UCSD-AML1 (cell line): ENCODE data around the gene CEP112.
"Not testable (repeated sequence)": the region's sequence is repeated elsewhere in the genome, so short reads cannot be mapped to it uniquely, and the experiment has no call there.

Experiments
- DNase-seq: peaks from one replicate; lab custom pipeline; 2025; ENCODE audit not compliant: unreplicated experiment; lab: John Stamatoyannopoulos, UW

CEP112 gene

DNA sequence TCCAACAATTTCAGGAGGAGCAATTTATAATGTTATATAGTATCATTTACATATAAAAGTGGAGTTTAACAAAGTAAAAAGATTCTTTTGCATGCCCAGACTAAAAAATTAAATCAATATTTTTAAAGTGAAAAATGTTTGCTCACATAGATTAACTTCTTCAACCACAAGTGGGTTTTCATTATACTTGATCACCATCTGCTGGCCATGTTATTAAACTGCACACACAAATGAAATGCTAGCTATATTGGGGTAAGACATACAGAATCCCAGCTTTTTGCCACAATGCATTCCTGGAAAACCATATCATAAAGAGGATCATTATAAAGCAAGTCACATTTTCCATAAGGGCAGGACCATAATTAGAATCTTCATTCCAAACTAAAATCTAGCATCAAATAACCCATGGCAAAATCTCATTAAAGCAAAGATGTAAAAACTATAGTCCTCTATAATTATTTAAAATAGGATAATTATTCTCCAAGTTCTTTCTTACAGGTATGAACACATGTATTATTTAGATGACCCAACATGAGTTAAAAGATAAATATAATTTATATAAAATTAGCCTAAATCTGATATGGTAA, 26.3 kb downstream of the CEP112 start:
- no peak for DNase-seq

- not testable (repeated sequence) for DNase-seq
Measured at GRCh38 chr17:66155055-66155454, 36.9 kb downstream of the CEP112 start.

DNA sequence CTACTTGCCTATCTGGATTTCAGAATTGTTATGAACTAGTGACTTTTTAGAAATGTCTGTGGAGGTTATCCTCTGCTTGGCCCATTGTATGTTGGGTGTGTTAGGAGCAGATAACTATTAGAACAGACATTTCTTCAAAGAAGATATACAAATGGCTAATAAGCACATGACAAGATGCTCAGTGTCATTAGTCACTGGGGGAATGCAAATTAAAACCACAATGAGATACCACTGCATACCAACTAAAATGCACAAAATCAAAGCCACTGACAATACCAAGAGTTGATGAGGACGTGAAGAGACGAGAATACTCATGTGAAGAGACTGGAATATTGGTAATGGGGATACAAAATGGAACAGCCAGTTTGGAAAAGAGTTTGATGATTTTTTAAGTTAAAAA, 39.2 kb downstream of the CEP112 start:
- DNase-seq = no peak

GRCh38 chr17:66150708-66151107, 41.2 kb downstream of the CEP112 start:
- no peak for DNase-seq

GRCh38 chr17:66149562-66149961, 42.4 kb downstream of the CEP112 start:
- no peak for DNase-seq

DNA sequence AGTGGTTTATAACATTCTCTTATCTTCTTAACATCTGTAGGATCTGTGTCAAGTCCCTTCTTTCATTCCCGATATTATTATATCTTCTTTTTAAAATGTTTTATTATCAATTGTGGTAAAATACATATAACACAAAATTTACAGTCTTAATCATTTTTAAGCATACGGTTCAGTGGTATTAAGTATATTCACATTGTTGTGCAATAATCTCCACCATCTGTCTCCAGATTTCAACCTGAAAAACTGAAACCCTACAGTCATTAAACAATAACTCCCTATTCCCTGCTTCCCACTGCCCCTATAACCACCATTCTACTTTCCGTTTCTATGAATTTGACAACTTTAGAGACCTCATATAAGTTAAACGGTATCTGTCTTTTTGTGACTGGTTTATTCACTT, 45.5 kb downstream of the CEP112 start:
- DNase-seq = no peak

- DNase-seq = no peak
Measured at GRCh38 chr17:66143657-66144282, 48.2 kb downstream of the CEP112 start.

GRCh38 chr17:66142428-66142827, 49.5 kb downstream of the CEP112 start:
- no peak for DNase-seq

DNA sequence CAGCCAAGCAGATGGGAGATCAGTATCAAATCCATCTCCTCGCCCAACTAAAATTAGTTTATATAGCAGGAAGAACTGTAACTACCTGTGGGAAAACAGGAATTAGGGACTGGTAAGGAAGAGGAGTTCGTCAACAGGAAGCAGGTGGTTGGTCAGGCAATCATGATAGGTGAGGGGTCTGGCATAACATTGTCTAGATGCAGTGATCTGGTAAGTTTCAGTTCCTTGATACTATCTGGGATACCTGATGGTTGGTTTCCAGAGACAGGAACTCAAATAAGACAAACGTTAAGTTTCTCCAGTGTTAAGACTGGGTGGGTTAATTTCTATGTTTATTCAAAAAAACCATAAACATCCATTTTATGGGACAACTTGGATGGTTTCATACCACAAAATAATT, 53.8 kb downstream of the CEP112 start:
- no peak for DNase-seq

GRCh38 chr17:66135896-66136295, 56.0 kb downstream of the CEP112 start:
- no peak for DNase-seq

- DNase-seq = no peak
Measured at GRCh38 chr17:66135219-66135618, 56.7 kb downstream of the CEP112 start.

GRCh38 chr17:66129759-66130158, 62.2 kb downstream of the CEP112 start:
- DNase-seq = no peak

DNA sequence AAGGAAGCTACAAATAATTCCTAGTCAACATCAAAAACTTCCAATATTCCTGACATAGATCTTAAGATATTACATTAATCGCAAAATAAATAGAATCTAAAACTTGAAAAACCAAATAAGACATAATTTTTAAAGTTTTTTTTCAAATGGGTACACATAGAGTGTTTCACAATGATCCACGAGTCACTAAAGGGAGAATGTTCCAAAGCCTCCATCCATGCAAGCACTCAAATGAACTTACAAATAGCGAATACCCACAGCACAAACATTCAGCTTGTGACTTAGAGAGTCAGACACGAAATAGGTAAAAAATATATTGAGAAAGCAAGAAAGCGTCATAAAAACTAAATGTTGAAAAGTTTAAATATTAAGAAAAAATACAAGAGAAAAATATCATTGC, 65.7 kb downstream of the CEP112 start:
- DNase-seq = no peak

DNA sequence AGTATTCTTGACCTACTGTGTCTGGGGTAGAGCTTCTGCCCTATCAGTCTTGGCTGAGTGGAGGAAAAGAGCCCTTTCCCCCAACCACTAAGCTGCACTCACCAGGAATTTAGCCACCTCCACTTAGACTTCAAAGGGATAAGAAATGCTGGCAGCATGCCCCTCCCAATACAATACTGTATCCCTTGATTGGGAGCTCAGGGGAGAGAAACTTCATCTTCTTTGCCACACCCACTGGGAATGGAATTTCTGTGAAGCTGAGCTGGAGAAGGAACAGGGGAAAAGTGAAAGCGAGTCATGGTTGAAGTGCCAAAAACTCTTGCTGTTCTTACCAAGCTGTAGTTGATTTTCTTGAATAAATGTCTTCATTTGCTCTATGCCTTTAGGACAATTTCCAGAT, 68.8 kb downstream of the CEP112 start:
- no peak for DNase-seq

GRCh38 chr17:66115246-66115645, 76.7 kb downstream of the CEP112 start:
- DNase-seq = no peak

DNA sequence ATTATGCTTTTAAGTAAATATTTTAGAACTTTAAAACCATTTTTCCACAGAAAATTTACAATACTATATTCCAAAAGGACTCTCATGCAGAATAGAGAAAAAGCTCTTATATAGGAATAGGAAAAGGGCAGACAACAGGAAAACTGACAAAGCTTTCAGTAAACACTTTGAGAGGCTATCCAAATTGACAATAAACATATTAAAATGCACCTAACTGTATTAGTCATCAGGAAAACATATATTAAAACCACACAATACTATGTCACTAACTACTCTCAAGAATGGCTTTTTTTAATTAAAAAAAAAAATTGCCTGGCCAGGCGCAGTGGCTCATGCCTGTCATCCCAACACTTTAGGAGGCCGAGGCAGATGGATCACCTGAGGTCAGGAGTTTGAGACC, 77.3 kb downstream of the CEP112 start:
- DNase-seq = no peak

DNA sequence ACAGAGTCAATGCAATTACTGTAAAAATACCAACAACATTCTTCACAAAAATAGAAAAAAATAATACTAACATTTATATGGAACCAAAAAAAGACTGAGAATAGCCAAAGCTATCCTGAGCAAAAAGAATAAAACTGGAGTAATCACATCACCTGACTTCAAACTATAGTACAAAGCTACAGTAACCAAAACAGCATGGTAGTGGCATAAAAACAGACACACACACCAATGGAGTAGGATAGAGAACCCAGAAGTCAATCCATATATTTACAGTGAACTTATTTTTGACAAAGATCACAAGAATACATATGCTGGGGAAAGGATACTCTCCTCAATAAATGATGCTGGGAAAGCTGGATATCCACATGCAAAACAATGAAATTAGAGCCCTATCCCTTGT, 84.2 kb downstream of the CEP112 start:
- no peak for DNase-seq

- DNase-seq = no peak
Measured at GRCh38 chr17:66098040-66098439, 93.9 kb downstream of the CEP112 start.

DNA sequence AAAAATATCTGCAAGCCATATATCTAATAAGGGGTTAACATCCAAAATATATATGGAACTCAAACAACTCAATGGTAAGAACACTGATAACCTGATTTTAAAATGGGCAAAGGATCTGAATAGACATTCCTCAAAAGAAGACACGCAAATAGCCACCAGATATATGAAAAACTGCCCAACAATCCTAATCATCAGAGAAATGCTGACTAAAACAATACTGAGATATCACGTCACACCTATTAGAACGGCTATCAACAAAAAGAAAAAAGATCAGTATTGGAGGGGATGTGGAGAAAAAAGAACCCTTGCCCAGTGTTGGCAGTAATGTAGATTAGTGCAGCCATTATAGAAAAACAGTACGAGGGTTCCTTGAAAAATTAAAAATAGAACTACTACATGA, 97.2 kb downstream of the CEP112 start:
- no peak for DNase-seq

DNA sequence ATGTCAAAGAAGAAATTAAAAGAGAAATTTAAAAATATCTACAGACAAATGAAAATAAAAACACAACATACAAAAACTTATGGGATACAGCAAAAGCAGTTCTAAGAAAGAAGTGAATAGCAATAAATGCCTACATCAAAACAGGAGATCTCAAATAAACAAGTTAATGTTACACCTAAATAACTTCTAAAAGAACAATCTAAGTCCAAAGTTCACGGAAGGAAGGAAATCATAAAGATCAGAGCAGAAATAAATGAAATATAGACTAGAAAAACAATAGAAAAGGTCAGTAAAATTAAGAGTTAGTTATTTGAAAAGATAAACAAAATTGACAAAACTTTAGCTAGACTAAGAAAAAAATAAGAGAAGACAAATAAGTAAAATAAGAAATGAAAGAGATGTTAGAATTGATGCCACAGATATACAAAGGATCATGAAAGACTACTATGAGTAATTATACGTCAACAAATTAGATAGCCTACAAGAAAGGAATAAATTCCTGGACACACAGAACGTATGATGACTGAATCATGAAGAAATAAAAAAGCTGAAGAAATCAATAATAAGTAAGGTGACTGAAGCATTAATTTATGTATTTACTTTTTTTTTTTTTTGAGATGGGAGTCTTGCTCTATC, 100.4 kb downstream of the CEP112 start:
- DNase-seq = no peak

DNA sequence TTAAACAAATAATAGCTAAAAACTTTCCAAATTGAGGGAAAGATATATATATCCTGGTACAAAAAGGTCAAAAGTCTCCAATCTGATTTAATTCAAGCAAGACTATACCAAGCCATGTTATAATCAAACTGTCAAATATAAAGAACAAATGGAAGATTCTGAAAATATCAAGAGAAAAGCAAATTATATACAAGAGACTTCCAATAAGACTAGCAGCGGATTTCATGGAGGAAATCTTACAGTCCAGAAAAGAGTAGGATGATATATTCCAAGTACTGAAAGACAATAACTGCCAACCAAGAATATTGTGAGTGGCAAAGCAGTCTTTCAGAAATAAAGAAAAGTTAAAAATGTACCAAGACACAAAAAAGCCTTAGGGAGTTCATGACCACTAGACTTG, 102.2 kb downstream of the CEP112 start:
- DNase-seq = no peak

DNA sequence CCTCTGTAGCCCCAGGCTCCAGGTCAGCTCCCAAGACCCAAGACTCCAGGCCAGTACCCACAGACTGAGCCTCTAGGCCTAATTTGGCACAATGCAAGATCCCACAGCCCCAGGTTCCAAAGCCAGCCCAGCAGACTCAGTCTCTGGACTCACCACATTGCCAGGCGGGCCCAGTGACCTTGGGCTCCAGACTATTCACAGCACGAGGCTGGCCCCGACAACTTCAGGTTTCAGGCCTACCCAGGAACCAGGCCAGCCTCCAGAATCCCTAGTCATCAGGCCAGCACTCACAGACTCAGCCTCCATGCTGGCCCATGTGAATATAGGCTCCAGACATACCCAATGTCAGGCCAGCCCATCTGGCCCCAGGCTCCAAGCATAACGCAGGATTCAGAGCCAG, 103.8 kb downstream of the CEP112 start:
- no peak for DNase-seq

- no peak for DNase-seq
Measured at GRCh38 chr17:66087073-66087472, 104.9 kb downstream of the CEP112 start.
